ENCODE data around the gene PAPPA. TPM values are rescaled to one million over a fixed set of nuclear protein-coding genes. Genes with fewer than 3 reads are reported as not detected.

PAPPA gene
- total and polyA plus RNA-seq, 9 of the 15 experiments (the other 6 are each of a cell fraction or from before 2014, with no cell fraction given) = 0.06 to 0.18 (median 0.11) TPM

DNA sequence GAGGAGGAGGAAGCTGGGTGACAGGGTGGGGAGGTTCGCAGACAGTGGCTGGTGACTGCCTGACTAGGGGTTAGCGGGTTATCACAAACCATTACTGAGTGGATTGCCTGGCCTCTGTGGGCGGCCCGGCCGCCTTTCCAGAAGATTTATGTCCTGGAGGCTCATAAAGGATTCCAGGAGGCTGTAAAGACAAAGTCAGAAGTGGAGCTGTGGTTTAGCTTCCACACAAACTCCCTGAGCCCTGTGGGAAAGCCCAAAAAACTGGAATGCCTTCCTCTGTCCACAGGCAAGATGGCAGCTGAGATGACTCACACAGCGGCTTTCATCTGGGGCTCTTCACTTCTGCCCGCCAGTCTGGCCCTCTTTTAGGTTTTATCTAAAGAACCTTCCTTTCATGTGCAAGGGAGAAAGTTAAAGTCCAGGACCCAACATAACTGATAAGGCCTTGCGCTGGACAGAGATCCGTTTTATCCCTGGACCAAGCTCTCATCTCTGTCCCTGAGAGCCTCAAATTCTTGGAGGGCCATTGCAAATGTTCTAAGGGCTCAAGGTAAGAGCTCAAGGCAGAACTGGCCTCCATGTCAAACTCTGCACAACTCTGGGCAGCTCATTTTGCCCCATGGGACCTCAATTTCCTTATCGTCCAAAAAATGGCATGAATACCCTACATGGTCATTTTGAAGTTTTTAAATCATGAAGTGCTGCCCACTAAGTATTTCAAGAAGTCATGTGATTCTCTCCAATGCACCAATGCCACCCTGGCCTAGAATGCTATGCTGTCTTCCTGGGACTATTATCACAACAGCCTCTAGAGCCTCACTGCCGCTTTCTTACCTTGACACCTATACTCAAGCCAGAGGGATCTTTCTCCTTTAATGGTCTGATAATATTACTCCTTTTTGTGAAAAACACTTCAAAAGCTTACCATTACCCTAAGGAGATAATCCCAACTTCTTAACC is 284.1 kb downstream of the PAPPA start (continued):
- TF ChIP-seq, protein P1, sequence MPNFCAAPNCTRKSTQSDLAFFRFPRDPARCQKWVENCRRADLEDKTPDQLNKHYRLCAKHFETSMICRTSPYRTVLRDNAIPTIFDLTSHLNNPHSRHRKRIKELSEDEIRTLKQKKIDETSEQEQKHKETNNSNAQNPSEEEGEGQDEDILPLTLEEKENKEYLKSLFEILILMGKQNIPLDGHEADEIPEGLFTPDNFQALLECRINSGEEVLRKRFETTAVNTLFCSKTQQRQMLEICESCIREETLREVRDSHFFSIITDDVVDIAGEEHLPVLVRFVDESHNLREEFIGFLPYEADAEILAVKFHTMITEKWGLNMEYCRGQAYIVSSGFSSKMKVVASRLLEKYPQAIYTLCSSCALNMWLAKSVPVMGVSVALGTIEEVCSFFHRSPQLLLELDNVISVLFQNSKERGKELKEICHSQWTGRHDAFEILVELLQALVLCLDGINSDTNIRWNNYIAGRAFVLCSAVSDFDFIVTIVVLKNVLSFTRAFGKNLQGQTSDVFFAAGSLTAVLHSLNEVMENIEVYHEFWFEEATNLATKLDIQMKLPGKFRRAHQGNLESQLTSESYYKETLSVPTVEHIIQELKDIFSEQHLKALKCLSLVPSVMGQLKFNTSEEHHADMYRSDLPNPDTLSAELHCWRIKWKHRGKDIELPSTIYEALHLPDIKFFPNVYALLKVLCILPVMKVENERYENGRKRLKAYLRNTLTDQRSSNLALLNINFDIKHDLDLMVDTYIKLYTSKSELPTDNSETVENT (CRISPR knock-in tag; IDR thresholded peaks at IDR 0.05) = no peak
- TF ChIP-seq POLR2G (IDR thresholded peaks at IDR 0.05; ENCODE audit: low read depth, low read length) (no peak), NFIC (IDR thresholded peaks at IDR 0.05) (peak; percentile 55; the same call in 1 of the 2 replicates), FUS (optimal IDR thresholded peaks at IDR 0.05; ENCODE audit: low read depth, low read length) (no peak), KLF16 (IDR thresholded peaks at IDR 0.05) (peak; percentile 35; the same call in 1 of the 2 replicates), ZNF699 (CRISPR knock-in tag; IDR thresholded peaks at IDR 0.05; ENCODE audit: insufficient replicate concordance) (no peak), ZNF778 (CRISPR knock-in tag; IDR thresholded peaks at IDR 0.05) (no peak), HEY1 (CRISPR knock-in tag; IDR thresholded peaks at IDR 0.05; ENCODE audit: borderline replicate concordance) (0 out of 2 replicates have a peak, but pooled peaks have one; percentile 7), ZNF75A (CRISPR knock-in tag; IDR thresholded peaks at IDR 0.05) (no peak), HIVEP1 (CRISPR knock-in tag; IDR thresholded peaks at IDR 0.05) (peak; percentile 9; the same call in 1 of the 2 replicates), ZBTB12 (CRISPR knock-in tag; IDR thresholded peaks at IDR 0.05) (0 out of 2 replicates have a peak, but pooled peaks have one; percentile 14), POLR3A (IDR thresholded peaks at IDR 0.05; ENCODE audit: borderline replicate concordance, extremely low read depth, insufficient read depth, insufficient read length) (no peak), MYNN (IDR thresholded peaks at IDR 0.05) (no peak), MYNN (CRISPR knock-in tag; IDR thresholded peaks at IDR 0.05) (no peak), ZNF263 (CRISPR knock-in tag; IDR thresholded peaks at IDR 0.05; ENCODE audit: borderline replicate concordance) (no peak), ZNF583 (CRISPR knock-in tag; IDR thresholded peaks at IDR 0.05) (peak; percentile 90), CHD4 (IDR thresholded peaks at IDR 0.05; ENCODE audit: insufficient read depth, insufficient replicate concordance, low read depth, low read length, poor library complexity, severe bottlenecking) (no peak), ZNF436 (CRISPR knock-in tag; IDR thresholded peaks at IDR 0.05) (no peak), FOSL1 (tag; conservative IDR thresholded peaks at IDR 0.05) (peak; percentile 96), HMG20A (CRISPR knock-in tag; conservative IDR thresholded peaks at IDR 0.05) (no peak), TCF7L2 (IDR thresholded peaks at IDR 0.05; ENCODE audit: low read depth, low read length) (no peak; the same call in 1 of the 2 replicates), SMAD2 (IDR thresholded peaks at IDR 0.05; ENCODE audit: low read depth, low read length) (no peak), ELF1 (tag; IDR thresholded peaks at IDR 0.05) (0 out of 2 replicates have a peak, but pooled peaks have one; percentile 36), U2AF1 (optimal IDR thresholded peaks at IDR 0.05; ENCODE audit: low read depth, low read length) (no peak)
- TF ChIP-seq, protein P2, sequence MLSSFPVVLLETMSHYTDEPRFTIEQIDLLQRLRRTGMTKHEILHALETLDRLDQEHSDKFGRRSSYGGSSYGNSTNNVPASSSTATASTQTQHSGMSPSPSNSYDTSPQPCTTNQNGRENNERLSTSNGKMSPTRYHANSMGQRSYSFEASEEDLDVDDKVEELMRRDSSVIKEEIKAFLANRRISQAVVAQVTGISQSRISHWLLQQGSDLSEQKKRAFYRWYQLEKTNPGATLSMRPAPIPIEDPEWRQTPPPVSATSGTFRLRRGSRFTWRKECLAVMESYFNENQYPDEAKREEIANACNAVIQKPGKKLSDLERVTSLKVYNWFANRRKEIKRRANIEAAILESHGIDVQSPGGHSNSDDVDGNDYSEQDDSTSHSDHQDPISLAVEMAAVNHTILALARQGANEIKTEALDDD (IDR thresholded peaks at IDR 0.05) = peak; percentile 98
